A549 (cell line): ENCODE results near the gene ARHGAP10. TPM values are rescaled to one million over a fixed set of nuclear protein-coding genes. Genes with fewer than 3 reads are reported as not detected.

Source experiments
- ATAC-seq, 2 experiments: fragments of 200-7000 bp in 1 of 2; fragments of >200 bp in 1 of 2; cut with Nextera tagmentation in 1 of 2; cut with Tn5 transposase in 1 of 2; 3 replicates each; pipeline versions ENCODE4 v1.8.0 to v1.9.1; 2018 to 2020; ENCODE audit warnings: mild to moderate bottlenecking in 1 of 2, moderate library complexity in 1 of 2
- CTCF ChIA-PET: fragments of 300-600 bp; sonication (Branson Sonifier 250); formaldehyde crosslinking; extraction: SDS; loops from one replicate; lab custom pipeline; 2021; ENCODE audit warnings: antibody characterized with exemption, inconsistent platforms; lab: Yijun Ruan, JAX
- POLR2A ChIA-PET: fragments of 350-600 bp; formaldehyde crosslinking; extraction: SDS; loops from one replicate; lab custom pipeline; 2021; ENCODE audit warnings: antibody characterized with exemption, inconsistent platforms; lab: Yijun Ruan, JAX
- DNase-seq, 2 experiments: peaks; one replicate each; pipeline versions ENCODE4 v3.0.0 to v3.0.0-alpha.2; 2011 to 2016; ENCODE audit warnings: low read depth in 1 of 2, low spot score in 1 of 2
- FAIRE-seq: peaks from 2 replicates; lab custom pipeline; 2011; peaks lifted over from hg19 to GRCh38; lab: Jason Lieb, UNC
- H3K27ac ChIP-seq, 2 experiments: fragments of >200 bp; sonication (Bioruptor Twin); formaldehyde crosslinking; 3 replicates each; pipeline ENCODE4 v1.5.1; 2016 to 2017
- H3K4me1 ChIP-seq: fragments of >200 bp; sonication (Bioruptor Twin); formaldehyde crosslinking; 3 replicates; pipeline ENCODE4 v1.6.1; 2016
- H3K4me2 ChIP-seq: fragments of >200 bp; sonication (Bioruptor Twin); formaldehyde crosslinking; 3 replicates; pipeline ENCODE4 v1.6.1; 2016
- H3K4me3 ChIP-seq: fragments of >200 bp; sonication (Bioruptor Twin); formaldehyde crosslinking; 3 replicates; pipeline ENCODE4 v1.5.1; 2016
- H3K9me3 ChIP-seq: fragments of >200 bp; sonication (Bioruptor Twin); formaldehyde crosslinking; 3 replicates; pipeline ENCODE4 v1.6.1; 2016
- BHLHE40 ChIP-seq: IDR thresholded peaks from 2 replicates; pipeline ENCODE4 v1.6.1; 2012; ENCODE audit warnings: low read depth, low read length, inconsistent platforms
- CHD2 ChIP-seq: fragments of 150-350 bp; IDR thresholded peaks from 2 replicates; pipeline ENCODE4 v1.6.1; 2014; ENCODE audit warnings: low read length; ENCODE audit not compliant: partially characterized antibody
- E2F6 ChIP-seq: IDR thresholded peaks from 2 replicates; pipeline ENCODE4 v1.6.1; 2012; ENCODE audit warnings: low read depth, borderline replicate concordance
- EP300 ChIP-seq, 2 experiments: fragments of >200 bp; sonication (Bioruptor Twin); formaldehyde crosslinking; IDR thresholded peaks; 2 replicates in 1 of 2; 3 replicates in 1 of 2; pipeline ENCODE4 v1.6.1; 2016 to 2017
- HDAC2 ChIP-seq: fragments of 200-600 bp; sonication (generic); IDR thresholded peaks from 2 replicates; pipeline ENCODE4 v1.6.1; 2016
- HOXA7 ChIP-seq: fragments of 250-450 bp; sonication (Bioruptor Pico); IDR thresholded peaks from 2 replicates; pipeline ENCODE4 v1.5.0; 2020; ENCODE audit warnings: mild to moderate bottlenecking, moderate library complexity
- HOXB13 ChIP-seq: fragments of 250-450 bp; sonication (Bioruptor Pico); IDR thresholded peaks from 2 replicates; pipeline ENCODE4 v1.5.0; 2020; ENCODE audit warnings: low read depth, mild to moderate bottlenecking, moderate library complexity
- KDM5A ChIP-seq: fragments of 200-600 bp; sonication (generic); IDR thresholded peaks from 2 replicates; pipeline ENCODE4 v1.6.1; 2016; ENCODE audit warnings: antibody characterized with exemption, mild to moderate bottlenecking
- MAFK ChIP-seq: fragments of 450-650 bp; IDR thresholded peaks from 2 replicates; pipeline ENCODE4 v1.6.1; 2014; ENCODE audit not compliant: partially characterized antibody
- MAX ChIP-seq: IDR thresholded peaks from 2 replicates; pipeline ENCODE4 v1.6.1; 2012
- NR3C1 ChIP-seq: fragments of >200 bp; sonication (Bioruptor Twin); formaldehyde crosslinking; IDR thresholded peaks from 3 replicates; pipeline ENCODE4 v1.6.1; 2017
- PHF8 ChIP-seq: fragments of 200-600 bp; sonication (generic); IDR thresholded peaks from 2 replicates; pipeline ENCODE4 v1.6.1; 2016; ENCODE audit warnings: low read depth, mild to moderate bottlenecking, antibody characterized with exemption, moderate library complexity, borderline replicate concordance
- POLR2AphosphoS2 ChIP-seq: conservative IDR thresholded peaks from 2 replicates; pipeline ENCODE4 v1.6.1; 2012; ENCODE audit warnings: low read length, improper control_type of control experiment, inconsistent platforms
- RAD21 ChIP-seq, 2 experiments: fragments of >200 bp in 1 of 2; sonication (Bioruptor Twin) in 1 of 2; formaldehyde crosslinking in 1 of 2; IDR thresholded peaks in 1 of 2; conservative IDR thresholded peaks in 1 of 2; 2 replicates in 1 of 2; 3 replicates in 1 of 2; pipeline ENCODE4 v1.6.1; 2012 to 2018; ENCODE audit warnings: inconsistent platforms in 1 of 2
- REST ChIP-seq: fragments of 200-600 bp; sonication (generic); IDR thresholded peaks from 2 replicates; pipeline ENCODE4 v1.6.1; 2016; ENCODE audit warnings: antibody characterized with exemption, mild to moderate bottlenecking, moderate library complexity
- SMC3 ChIP-seq: fragments of >200 bp; sonication (Bioruptor Twin); formaldehyde crosslinking; IDR thresholded peaks from 3 replicates; pipeline ENCODE4 v1.6.1; 2018; ENCODE audit warnings: inconsistent platforms
- SREBF2 ChIP-seq: fragments of 450-650 bp; IDR thresholded peaks from 2 replicates; pipeline ENCODE4 v1.6.1; 2014; ENCODE audit warnings: mild to moderate bottlenecking, moderate library complexity
- TFCP2L1 ChIP-seq: fragments of 250-450 bp; sonication (Bioruptor Pico); IDR thresholded peaks from 2 replicates; pipeline ENCODE4 v1.5.0; 2021; ENCODE audit warnings: mild to moderate bottlenecking
- TP53 ChIP-seq: fragments of 250-450 bp; sonication (Bioruptor Pico); IDR thresholded peaks from 2 replicates; pipeline ENCODE4 v1.5.0; 2021; ENCODE audit warnings: mild to moderate bottlenecking, moderate library complexity
- ZC3H11A ChIP-seq: fragments of 450-650 bp; IDR thresholded peaks from 2 replicates; pipeline ENCODE4 v1.6.1; 2014; ENCODE audit warnings: antibody characterized with exemption, mild to moderate bottlenecking
- ZNF302 ChIP-seq: fragments of 250-450 bp; sonication (Bioruptor Pico); IDR thresholded peaks from 2 replicates; pipeline ENCODE4 v1.9.0; 2021; ENCODE audit warnings: inconsistent platforms, mild to moderate bottlenecking, moderate library complexity
- WGBS: methylation state at CpG from one replicate; pipeline ENCODE4 v1.1.6; 2017; ENCODE audit errors: missing lambda C conversion rate; 5-methylcytosine and 5-hydroxymethylcytosine counted together
- polyA plus RNA-seq, 4 experiments: library from polyadenylated mRNA; depleted of rRNA in 3 of 4; stranded (reverse); fragments of >200 nt; fragmentation: RNase III in 1 of 4; extraction: RNeasy Plus Mini Kit Qiagen cat#74134 plus additional on column Dnase treatment in 1 of 4; gene quantifications; 2 replicates in 3 of 4; 3 replicates in 1 of 4; pipeline ENCODE4 v1.2.3, GENCODE V29; 2011 to 2017

ARHGAP10 gene
- polyA plus RNA-seq, 2 of the 4 experiments (the other 2 are of a cell fraction): 7.0 to 7.2 TPM

- no peak for TF ChIP-seq REST
- no peak for TF ChIP-seq SMC3
- TF ChIP-seq TP53 (CRISPR knock-in tag): no peak
- TF ChIP-seq ZC3H11A: no peak
- no peak for TF ChIP-seq HOXB13 (CRISPR knock-in tag)
- TF ChIP-seq SREBF2: no peak
- no peak for TF ChIP-seq CHD2
- TF ChIP-seq NR3C1: no peak
- TF ChIP-seq, all 56 proteins: peak for 0
These were observed 336.4 kb downstream of the ARHGAP10 start (continued) for GRCh38 chr4:148068065-148068911.

GRCh38 chr4:148069086-148069894, 337.4 kb downstream of the ARHGAP10 start:
- Histone ChIP-seq H3K27ac (no peak overlapping the region), H3K4me2 (no peak overlapping the region), H3K4me3 (no peak overlapping the region)
- DNase-seq (no peak), ATAC-seq (no peak)
- ChIA-PET POLR2A (no interaction called here), CTCF (interaction anchor here (1.2 kb wide), 1 partner anchor 23 kb away, joined by 3 read pairs; no protein-coding TSS in a partner anchor)
- TF ChIP-seq ZC3H11A (no peak), HOXB13 (CRISPR knock-in tag) (no peak), RAD21 (conservative IDR thresholded peaks at IDR 0.05 in 1 of 2, IDR thresholded peaks at IDR 0.05 in 1 of 2) (no peak), HDAC2 (no peak), PHF8 (no peak), BHLHE40 (no peak), EP300 (IDR thresholded peaks at IDR 0.05) (no peak), HOXA7 (CRISPR knock-in tag) (no peak), ZNF302 (no peak), POLR2AphosphoS2 (no peak), MAFK (no peak), KDM5A (no peak), E2F6 (no peak), TFCP2L1 (CRISPR knock-in tag) (no peak), MAX (no peak)
- TF ChIP-seq, all 56 proteins: peak for 0
- no peaks in the 10 kb centered on the region for H3K9me3 ChIP-seq
- 86% methylated on average over 8 of the region's 11 CpGs for WGBS
- no peaks in the 10 kb centered on the region for H3K4me1 ChIP-seq
- no peak for FAIRE-seq
